H1 (cell line): ENCODE measurements around the gene PSMC3. TPM values are rescaled to one million over a fixed set of nuclear protein-coding genes. Genes with fewer than 3 reads are reported as not detected.

Experiments used
- ASH2L ChIP-seq: fragments of 200-600, 300-600 bp; sonication (generic); IDR thresholded peaks from one replicate; pipeline ENCODE4 v1.7.1; 2017; ENCODE audit warnings: low read length
- ATF3 ChIP-seq: IDR thresholded peaks from 2 replicates; pipeline ENCODE4 v1.6.1; 2011; ENCODE audit warnings: low read depth, mild to moderate bottlenecking, low read length; ENCODE audit not compliant: insufficient read depth
- BRCA1 ChIP-seq: IDR thresholded peaks from 2 replicates; pipeline ENCODE4 v1.6.1; 2012; ENCODE audit warnings: low read depth, low read length, improper control_type of control experiment
- CEBPB ChIP-seq: IDR thresholded peaks from 2 replicates; pipeline ENCODE4 v1.6.1; 2012; ENCODE audit warnings: low read depth, low read length
- CTBP2 ChIP-seq: IDR thresholded peaks from 2 replicates; pipeline ENCODE4 v1.7.0; 2011; ENCODE audit warnings: borderline replicate concordance, mild to moderate bottlenecking, moderate library complexity, mixed read lengths, low read length; ENCODE audit not compliant: insufficient read depth, insufficient read length
- EZH2 ChIP-seq: fragments of 200-600 bp; sonication (generic); IDR thresholded peaks from 2 replicates; pipeline ENCODE4 v1.7.1; 2012; ENCODE audit warnings: low read depth, mild to moderate bottlenecking, moderate library complexity, low read length, inconsistent platforms; ENCODE audit not compliant: severe bottlenecking
- FOSL1 ChIP-seq: IDR thresholded peaks from 2 replicates; pipeline ENCODE4 v1.6.1; 2011; ENCODE audit warnings: mild to moderate bottlenecking, low read depth, low read length, moderate library complexity; ENCODE audit not compliant: insufficient read depth
- GTF2F1 ChIP-seq: IDR thresholded peaks from 2 replicates; pipeline ENCODE4 v1.6.1; 2012; ENCODE audit warnings: low read depth, low read length, improper control_type of control experiment, borderline replicate concordance
- JUND ChIP-seq: IDR thresholded peaks from 2 replicates; pipeline ENCODE4 v1.6.1; 2011; ENCODE audit warnings: mild to moderate bottlenecking, improper control_type of control experiment, low read length
- KDM1A ChIP-seq: fragments of 200-600, 300-600 bp; sonication (generic); IDR thresholded peaks from 2 replicates; pipeline ENCODE4 v1.7.1; 2016; ENCODE audit warnings: mild to moderate bottlenecking, low read length, borderline replicate concordance
- KDM4A ChIP-seq: IDR thresholded peaks from one replicate; pipeline ENCODE4 v1.7.1; 2012; ENCODE audit warnings: low read depth, mild to moderate bottlenecking, moderate library complexity, low read length, inconsistent platforms; ENCODE audit not compliant: severe bottlenecking
- MAX ChIP-seq: IDR thresholded peaks from 2 replicates; pipeline ENCODE4 v1.6.1; 2012; ENCODE audit warnings: inconsistent platforms
- PHF8 ChIP-seq: fragments of 200-600 bp; sonication (generic); conservative IDR thresholded peaks from 2 replicates; pipeline ENCODE4 v1.7.1; 2012; ENCODE audit warnings: low read depth, mild to moderate bottlenecking, inconsistent platforms, low read length, moderate library complexity
- POU5F1 ChIP-seq: IDR thresholded peaks from 2 replicates; pipeline ENCODE4 v1.6.1; 2011; ENCODE audit warnings: low read depth, mild to moderate bottlenecking, low read length, moderate library complexity
- RBBP5 ChIP-seq: IDR thresholded peaks from 2 replicates; pipeline ENCODE4 v1.7.1; 2012; ENCODE audit warnings: low read depth, mild to moderate bottlenecking, inconsistent platforms, low read length, moderate library complexity, borderline replicate concordance
- SAP30 ChIP-seq: fragments of 300-600 bp; sonication (generic); IDR thresholded peaks from 2 replicates; pipeline ENCODE4 v1.7.1; 2012; ENCODE audit warnings: low read length, moderate library complexity, mild to moderate bottlenecking, inconsistent platforms; ENCODE audit not compliant: insufficient read depth, insufficient replicate concordance
- SIN3A ChIP-seq, 2 experiments: IDR thresholded peaks in 1 of 2; conservative IDR thresholded peaks in 1 of 2; 2 replicates each; pipeline ENCODE4 v1.6.1; 2011 to 2012; ENCODE audit warnings: low read length in 2 of 2, improper control_type of control experiment in 1 of 2, low read depth in 1 of 2, mild to moderate bottlenecking in 1 of 2
- SIRT6 ChIP-seq: IDR thresholded peaks from one replicate; pipeline ENCODE4 v1.7.1; 2012; ENCODE audit warnings: low read length, inconsistent platforms
- SRF ChIP-seq: IDR thresholded peaks from 2 replicates; pipeline ENCODE4 v1.6.1; 2011; ENCODE audit warnings: mild to moderate bottlenecking, low read depth, low read length, moderate library complexity
- TAF1 ChIP-seq: IDR thresholded peaks from 2 replicates; pipeline ENCODE4 v1.6.1; 2011; ENCODE audit warnings: mild to moderate bottlenecking, low read depth, low read length
- TEAD4 ChIP-seq: IDR thresholded peaks from 2 replicates; pipeline ENCODE4 v1.6.1; 2012; ENCODE audit warnings: low read depth, low read length, inconsistent platforms, mixed read lengths
- ZNF274 ChIP-seq: IDR thresholded peaks from 2 replicates; pipeline ENCODE4 v1.7.0; 2012; ENCODE audit warnings: low read length, borderline replicate concordance; ENCODE audit errors: extremely low read depth
- polyA plus RNA-seq, 7 experiments: library from polyadenylated mRNA; depleted of rRNA in 3 of 7; stranded (reverse) in 5 of 7; unstranded in 2 of 7; fragments of >200 nt in 5 of 7; fragments of 200-250 nt in 2 of 7; gene quantifications; 1 replicate in 5 of 7; 2 replicates in 1 of 7; 4 replicates in 1 of 7; pipeline versions ENCODE4 v1.2.1 to v1.2.3, GENCODE V29; 2011 to 2013; ENCODE audit warnings: missing spikeins in 2 of 7, mixed read lengths in 2 of 7
- total RNA-seq: library from RNA; stranded (reverse); fragmentation: NEBNext Ultra II Directional; extraction: Animal tissue kit (Norgen Biotek cat#: 25700); gene quantifications from 2 replicates; pipeline ENCODE4 v1.2.1, GENCODE V29; 2021

The PSMC3 gene
- total and polyA plus RNA-seq, 2 of the 8 experiments (the other 6 are each of a cell fraction or from before 2014, with no cell fraction given): 105 to 160 TPM

- TF ChIP-seq PHF8 (peak; percentile 95), EZH2 (no peak), SRF (no peak), ASH2L (peak; percentile 84), JUND (no peak), MAX (peak; percentile 25; the same call in 1 of the 2 replicates), TEAD4 (no peak), GTF2F1 (no peak), BRCA1 (no peak), ATF3 (no peak), SIN3A (conservative IDR thresholded peaks at IDR 0.05 in 1 of 2, IDR thresholded peaks at IDR 0.05 in 1 of 2; ENCODE audit: low read depth in 1 of 2, low read length in 2 of 2) (peak; percentile 55; a peak in 2 of 4 replicates), KDM1A (no peak), SAP30 (peak; percentile 82), CEBPB (no peak), SIRT6 (no peak), ZNF274 (no peak), FOSL1 (no peak), CTBP2 (no peak), TAF1 (peak; percentile 98), RBBP5 (0 out of 2 replicates have a peak, but pooled peaks have one; percentile 58), KDM4A (peak; percentile 19), POU5F1 (no peak)
Observed at GRCh38 chr11:47426062-47426956, at the start of gene PSMC3 (continued).
